Measurements from ENCODE around the gene ACOD1. TPM values are rescaled to one million over a fixed set of nuclear protein-coding genes. Genes with fewer than 3 reads are reported as not detected.

The ACOD1 gene
- total RNA-seq, 1 donor from 2014 or later = not detected

GRCh38 chr13:76976929-76977328 is 28.6 kb downstream of the ACOD1 start:
- Histone ChIP-seq H3K4me3 (no peak overlapping the region), H3K27ac (no peak overlapping the region), H3K4me1 (peaks cover 10% of the 10 kb centered on the region), H3K36me3 (no peaks in the 10 kb centered on the region), H3K9me3 (no peaks in the 10 kb centered on the region), H3K27me3 (ENCODE audit: low read depth) (peaks cover 6% of the 10 kb centered on the region)
- ATAC-seq (no peak), DNase-seq (no peak)
- intact Hi-C loops (cut with DNase I) = no loop called here
- TF ChIP-seq CTCF (IDR thresholded peaks at IDR 0.05) = no peak

GRCh38 chr13:76980075-76980718 is 31.9 kb downstream of the ACOD1 start:
- Histone ChIP-seq H3K27ac (no peak overlapping the region), H3K4me3 (peak overlapping the region; percentile 41), H3K9me3 (no peaks in the 10 kb centered on the region), H3K4me1 (peaks cover 10% of the 10 kb centered on the region), H3K36me3 (no peaks in the 10 kb centered on the region), H3K27me3 (ENCODE audit: low read depth) (peaks cover 6% of the 10 kb centered on the region)
- TF ChIP-seq CTCF (IDR thresholded peaks at IDR 0.05) = peak; percentile 96
- intact Hi-C loops (cut with DNase I) = no loop called here
- DNase-seq = peak; percentile 88
- peak; percentile 96 to 97 for ATAC-seq

- peaks cover 6% of the 10 kb centered on the region for H3K27me3 ChIP-seq (ENCODE audit: low read depth)
- DNase-seq = no peak
- H3K4me1 ChIP-seq = peaks cover 10% of the 10 kb centered on the region
- no peaks in the 10 kb centered on the region for H3K36me3 ChIP-seq
- intact Hi-C loops (cut with DNase I) = no loop called here
- TF ChIP-seq CTCF (IDR thresholded peaks at IDR 0.05) = no peak
- H3K4me3 ChIP-seq = no peak overlapping the region
- no peaks in the 10 kb centered on the region for H3K9me3 ChIP-seq
- ATAC-seq = no peak
- H3K27ac ChIP-seq = no peak overlapping the region
These were observed 33.8 kb downstream of the ACOD1 start for GRCh38 chr13:76982061-76982460.

GRCh38 chr13:76983676-76984075 is 35.4 kb downstream of the ACOD1 start:
- peaks cover 6% of the 10 kb centered on the region for H3K27me3 ChIP-seq (ENCODE audit: low read depth)
- no peak for TF ChIP-seq CTCF (IDR thresholded peaks at IDR 0.05)
- H3K36me3 ChIP-seq = no peaks in the 10 kb centered on the region
- H3K4me1 ChIP-seq = peaks cover 10% of the 10 kb centered on the region
- ATAC-seq (no peak), DNase-seq (no peak)
- H3K4me3 ChIP-seq = no peak overlapping the region
- no peaks in the 10 kb centered on the region for H3K9me3 ChIP-seq
- H3K27ac ChIP-seq = no peak overlapping the region
- intact Hi-C loops (cut with DNase I) = no loop called here

GRCh38 chr13:76991432-76991795 is 43.1 kb downstream of the ACOD1 start:
- ATAC-seq = peak; percentile 48 to 67
- Histone ChIP-seq H3K27ac (peak overlapping the region; percentile 98), H3K27me3 (ENCODE audit: low read depth) (no peaks in the 10 kb centered on the region), H3K4me1 (peaks cover 16% of the 10 kb centered on the region), H3K9me3 (no peaks in the 10 kb centered on the region), H3K36me3 (peaks cover 6% of the 10 kb centered on the region), H3K4me3 (peak overlapping the region; percentile 87)
- DNase-seq = peak; percentile 60
- intact Hi-C loops (cut with DNase I) = no loop called here
- TF ChIP-seq CTCF (IDR thresholded peaks at IDR 0.05) = no peak
